GM12878 (cell line): ENCODE results near the gene ADAP1. TPM values are rescaled to one million over a fixed set of nuclear protein-coding genes. Genes with fewer than 3 reads are reported as not detected.

Experiments used
- ATAC-seq: fragments of 200-7000 bp; cut with Tn5 transposase; 3 replicates; pipeline ENCODE4 v1.9.1; 2020; ENCODE audit warnings: mild to moderate bottlenecking, moderate library complexity
- BruUV-seq: library from RNA; stranded (reverse); fragments of 400-500 nt; replicated peaks from 2 replicates; lab custom pipeline; 2021; lab: Mats Ljungman, UMichigan
- CTCF ChIA-PET: fragments of 300-600 bp; sonication (Branson Sonifier 250); formaldehyde crosslinking; extraction: SDS; loops from one replicate; lab custom pipeline; 2021; ENCODE audit warnings: inconsistent platforms; lab: Yijun Ruan, JAX
- POLR2A ChIA-PET: fragments of 350-600 bp; formaldehyde crosslinking; extraction: SDS; loops from one replicate; lab custom pipeline; 2021; ENCODE audit warnings: inconsistent platforms; lab: Charles Lee
- RAD21 ChIA-PET: fragments of 300-600 bp; sonication (Branson Sonifier 250); formaldehyde crosslinking; loops from one replicate; lab custom pipeline; 2023; ENCODE audit warnings: antibody characterized with exemption; ENCODE audit not compliant: unreplicated experiment; lab: Charles Lee
- SMC1A ChIA-PET: fragments of 300-600 bp; sonication (Branson Sonifier 250); formaldehyde crosslinking; loops from one replicate; lab custom pipeline; 2023; ENCODE audit not compliant: unreplicated experiment, uncharacterized antibody; lab: Charles Lee
- DNase-seq: peaks from one replicate; pipeline ENCODE4 v3.0.0-alpha.2; 2011; ENCODE audit warnings: low read depth, low spot score
- FAIRE-seq: peaks from 3 replicates; lab custom pipeline; 2011; peaks lifted over from hg19 to GRCh38; lab: Jason Lieb, UNC
- H2AFZ ChIP-seq: 2 replicates; pipeline ENCODE4 v1.6.0; 2011; ENCODE audit warnings: low read depth, low read length, control low read depth; ENCODE audit not compliant: control insufficient read depth
- H3K27ac ChIP-seq: 2 replicates; pipeline ENCODE4 v1.5.1; 2011; ENCODE audit warnings: control low read depth; ENCODE audit not compliant: control insufficient read depth, insufficient read depth
- H3K27me3 ChIP-seq, 2 experiments: replicated peaks in 1 of 2; 2 replicates each; pipeline versions ENCODE4 v1.6.0 to v1.6.1; 2011; ENCODE audit warnings: low read length in 1 of 2; ENCODE audit not compliant: control insufficient read depth in 2 of 2, insufficient read depth in 2 of 2
- H3K36me3 ChIP-seq, 2 experiments: 2 replicates each; pipeline ENCODE4 v1.5.1; 2011; ENCODE audit warnings: low read length in 1 of 2; ENCODE audit not compliant: control insufficient read depth in 2 of 2, insufficient read depth in 2 of 2
- H3K4me1 ChIP-seq: 2 replicates; pipeline ENCODE4 v1.6.1; 2011; ENCODE audit warnings: mild to moderate bottlenecking, low read length, moderate library complexity, mixed read lengths; ENCODE audit not compliant: control insufficient read depth, insufficient read depth
- H3K4me2 ChIP-seq: 2 replicates; pipeline ENCODE4 v1.6.0; 2011; ENCODE audit warnings: control low read depth; ENCODE audit not compliant: control insufficient read depth, insufficient read depth
- H3K4me3 ChIP-seq: fragments of 200-600 bp; sonication (generic); 2 replicates; pipeline ENCODE4 v1.5.1; 2016
- H3K79me2 ChIP-seq: 2 replicates; pipeline ENCODE4 v1.6.0; 2011; ENCODE audit warnings: low read length; ENCODE audit not compliant: control insufficient read depth, insufficient read depth
- H3K9ac ChIP-seq: 2 replicates; pipeline ENCODE4 v1.8.0; 2011; ENCODE audit warnings: low read length, control low read depth, mixed read lengths; ENCODE audit not compliant: control insufficient read depth, insufficient read depth
- H3K9me3 ChIP-seq: replicated peaks from 3 replicates; pipeline ENCODE4 v1.5.1; 2011; ENCODE audit warnings: mild to moderate bottlenecking, low read length; ENCODE audit not compliant: control insufficient read depth, insufficient read depth
- H4K20me1 ChIP-seq: 2 replicates; pipeline ENCODE4 v1.6.0; 2011; ENCODE audit not compliant: control insufficient read depth, insufficient read depth
- CBX3 ChIP-seq: fragments of 200-600 bp; sonication (generic); IDR thresholded peaks from 2 replicates; pipeline ENCODE4 v1.6.1; 2016; ENCODE audit warnings: low read depth, borderline replicate concordance
- CREM ChIP-seq: IDR thresholded peaks from 2 replicates; pipeline ENCODE4 v1.6.1; 2014; ENCODE audit warnings: antibody characterized with exemption, low read depth
- MAX ChIP-seq: IDR thresholded peaks from 2 replicates; pipeline ENCODE4 v1.6.1; 2012; ENCODE audit warnings: low read depth, low read length, improper control_type of control experiment
- MLLT1 ChIP-seq: fragments of 450-650 bp; IDR thresholded peaks from 2 replicates; pipeline ENCODE4 v1.6.1; 2016; ENCODE audit warnings: mild to moderate bottlenecking
- NBN ChIP-seq: fragments of 450-650 bp; IDR thresholded peaks from 2 replicates; pipeline ENCODE4 v1.6.1; 2016
- NRF1 ChIP-seq: conservative IDR thresholded peaks from 2 replicates; pipeline ENCODE4 v1.6.1; 2011; ENCODE audit warnings: mild to moderate bottlenecking, low read depth, low read length, improper control_type of control experiment
- SMAD5 ChIP-seq: IDR thresholded peaks from 2 replicates; pipeline ENCODE4 v1.6.1; 2016; ENCODE audit warnings: antibody characterized with exemption, low read depth
- STAT1 ChIP-seq: fragments of 450-650 bp; conservative IDR thresholded peaks from 2 replicates; pipeline ENCODE4 v1.6.1; 2014; ENCODE audit warnings: antibody characterized with exemption, mild to moderate bottlenecking
- STAT3 ChIP-seq: IDR thresholded peaks from 2 replicates; pipeline ENCODE4 v1.6.1; 2011; ENCODE audit warnings: low read depth, low read length, improper control_type of control experiment
- YBX1 ChIP-seq: fragments of 450-650 bp; IDR thresholded peaks from 2 replicates; pipeline ENCODE4 v1.6.1; 2016; ENCODE audit warnings: antibody characterized with exemption
- ZBTB40 ChIP-seq: fragments of 450-650 bp; IDR thresholded peaks from 2 replicates; pipeline ENCODE4 v1.6.1; 2016; ENCODE audit warnings: mild to moderate bottlenecking, moderate library complexity, borderline replicate concordance
- ZNF207 ChIP-seq: fragments of 450-650 bp; IDR thresholded peaks from 2 replicates; pipeline ENCODE4 v1.6.1; 2014; ENCODE audit warnings: antibody characterized with exemption, mild to moderate bottlenecking, borderline replicate concordance
- ZNF384 ChIP-seq: IDR thresholded peaks from 2 replicates; pipeline ENCODE4 v1.6.1; 2012; ENCODE audit warnings: low read depth, mild to moderate bottlenecking, low read length, improper control_type of control experiment, borderline replicate concordance
- ZNF592 ChIP-seq: fragments of 450-650 bp; IDR thresholded peaks from 2 replicates; pipeline ENCODE4 v1.6.1; 2017; ENCODE audit warnings: mild to moderate bottlenecking, moderate library complexity
- WGBS: methylation state at CpG from one replicate; pipeline ENCODE4 v1.1.6; 2016; ENCODE audit warnings: low lambda C conversion rate; ENCODE audit not compliant: insufficient replicate concordance, insufficient coverage; ENCODE audit errors: missing lambda C conversion rate; 5-methylcytosine and 5-hydroxymethylcytosine counted together
- in situ Hi-C: fragments of 300-500 bp; cut with MboI; formaldehyde crosslinking; loops from 9 replicates; pipeline ENCODE4 v1.14.3; 2018; ENCODE audit warnings: mixed read lengths
- intact Hi-C: fragments of 100-400 bp; cut with micrococcal nuclease; formaldehyde crosslinking; loops from one replicate; pipeline ENCODE4 v1.14.2; 2022; ENCODE audit not compliant: unreplicated experiment
- polyA plus RNA-seq, 11 experiments: library from polyadenylated mRNA; depleted of rRNA in 4 of 11; unstranded in 6 of 11; stranded (reverse) in 5 of 11; fragments of >200 nt; fragmentation: Nextera tagmentation in 4 of 11; fragmentation: Illumina TruSeq in 1 of 11; extraction: Ambion mirVana in 4 of 11; extraction: Trizol in 1 of 11; gene quantifications; 1 replicate in 1 of 11; 2 replicates in 10 of 11; pipeline versions ENCODE4 v1.2.1 to v1.2.3, GENCODE V29; 2011 to 2016; ENCODE audit warnings: inconsistent platforms in 2 of 11, missing spikeins in 2 of 11, low read depth in 1 of 11
- total RNA-seq, 4 experiments: library from RNA; depleted of rRNA in 3 of 4; stranded (reverse); fragments of >200 nt in 3 of 4; fragmentation: Illumina TruSeq in 1 of 4; extraction: Trizol in 1 of 4; gene quantifications; 2 replicates each; pipeline versions ENCODE4 v1.2.1 to v1.2.3, GENCODE V29; 2013 to 2021

The ADAP1 gene
- total and polyA plus RNA-seq, 10 of the 15 experiments (the other 5 are each of a cell fraction or from before 2014, with no cell fraction given), result 0.22 to 44.2 (median 22.0) TPM; not detected in 1

- ATAC-seq (no peak), DNase-seq (no peak), FAIRE-seq (no peak)
- Histone ChIP-seq H3K79me2 (peaks cover 12% of the 10 kb centered on the region), H3K4me2 (no peak overlapping the region), H4K20me1 (no peaks in the 10 kb centered on the region), H3K9me3 (no peaks in the 10 kb centered on the region; the same call in 2 of the 3 replicates), H3K4me3 (no peak overlapping the region), H3K36me3 (no peaks in the 10 kb centered on the region), H3K27ac (no peak overlapping the region), H3K4me1 (no peaks in the 10 kb centered on the region), H2AFZ (no peak overlapping the region), H3K9ac (no peak overlapping the region), H3K27me3 (no peaks in the 10 kb centered on the region; a peak in 1 of 4 replicates)
- ChIA-PET CTCF (interaction anchor here (1.1 to 7.3 kb wide), 6 partner anchors 9 to 197 kb away, joined by 3 to 78 read pairs (median 10); no protein-coding TSS in a partner anchor), RAD21 (interaction anchor here (1.9 to 3.4 kb wide), 5 partner anchors 9 to 69 kb away, joined by 14 to 30 read pairs (median 16); no protein-coding TSS in a partner anchor), POLR2A (interaction anchor here (0.8 to 1.5 kb wide), 3 partner anchors 15 to 87 kb away, joined by 3 to 14 read pairs (median 3); no protein-coding TSS in a partner anchor), SMC1A (interaction anchor here (0.9 to 2.4 kb wide), 7 partner anchors 9 to 179 kb away, joined by 3 to 21 read pairs (median 4); no protein-coding TSS in a partner anchor)
- intact Hi-C loops, result no loop called here
- BruUV-seq, result no TSS peak
- in situ Hi-C loops, result no loop called here
- WGBS, result 92% methylated on average over 16 of the region's 16 CpGs
- TF ChIP-seq MLLT1 (no peak), STAT3 (no peak), MAX (no peak), STAT1 (no peak), NRF1 (no peak), SMAD5 (no peak), ZNF384 (no peak), CBX3 (no peak), ZBTB40 (no peak), ZNF592 (no peak), YBX1 (no peak), CREM (no peak), NBN (no peak), ZNF207 (no peak)
These were observed 24.7 kb upstream of the ADAP1 start for GRCh38 chr7:979151-979550.
